ENCODE measurements around the gene ASCC1.
"Not testable (repeated sequence)": the region's sequence is repeated elsewhere in the genome, so short reads cannot be mapped to it uniquely, and the experiment has no call there.

Gene ASCC1

GRCh38 chr10:72249176-72249862 lies 33.2 kb upstream of the ASCC1 start:
- DNase-seq: not testable (repeated sequence)

GRCh38 chr10:72248468-72249151 lies 32.5 kb upstream of the ASCC1 start:
- peak in 53 of 56 donors; percentile 18 to 83 (median 62) for DNase-seq

- DNase-seq: no peak
These were observed 30.0 kb upstream of the ASCC1 start for GRCh38 chr10:72245949-72246525.

- DNase-seq: no peak
These were observed 28.5 kb upstream of the ASCC1 start for GRCh38 chr10:72244573-72245038.

- peak in 6 of 56 donors; percentile 15 to 47 (median 22) for DNase-seq
These were observed 27.9 kb upstream of the ASCC1 start for GRCh38 chr10:72243822-72244437.

- peak in 24 of 56 donors; percentile 16 to 62 (median 36) for DNase-seq
These were observed 26.6 kb upstream of the ASCC1 start for GRCh38 chr10:72242675-72243074.

- DNase-seq: no peak
These were observed 25.7 kb upstream of the ASCC1 start for GRCh38 chr10:72241691-72242252.

- no peak for DNase-seq
These were observed 24.3 kb upstream of the ASCC1 start for GRCh38 chr10:72240371-72240770.

- no peak for DNase-seq
These were observed 23.3 kb upstream of the ASCC1 start for GRCh38 chr10:72239409-72239808.

GRCh38 chr10:72238392-72239175 lies 22.5 kb upstream of the ASCC1 start:
- DNase-seq: no peak

- no peak for DNase-seq
These were observed 19.6 kb upstream of the ASCC1 start for GRCh38 chr10:72235544-72236279.

- DNase-seq: no peak
These were observed 18.6 kb upstream of the ASCC1 start for GRCh38 chr10:72234560-72235095.

- no peak for DNase-seq
These were observed 17.5 kb upstream of the ASCC1 start for GRCh38 chr10:72233621-72234020.

- no peak for DNase-seq
These were observed 13.5 kb upstream of the ASCC1 start for GRCh38 chr10:72229261-72230251.

- DNase-seq: no peak
These were observed 12.3 kb upstream of the ASCC1 start for GRCh38 chr10:72228318-72228751.

GRCh38 chr10:72227826-72228225 lies 11.8 kb upstream of the ASCC1 start:
- DNase-seq: no peak

GRCh38 chr10:72226418-72227027 lies 10.4 kb upstream of the ASCC1 start:
- peak in 4 of 56 donors; percentile 7 to 20 (median 14) for DNase-seq

- DNase-seq: not testable (repeated sequence)
These were observed 8.1 kb upstream of the ASCC1 start for GRCh38 chr10:72224191-72224590.

Measured in nucleus accumbens (tissue), 56 donors.